Cerebellar nuclear complex (tissue), 1 donor: ENCODE measurements around the gene CNTN5.

Experiments used
- DNase-seq, 2 experiments: peaks; one replicate each; lab custom pipeline; 2025; lab: John Stamatoyannopoulos, UW

The CNTN5 gene

DNA sequence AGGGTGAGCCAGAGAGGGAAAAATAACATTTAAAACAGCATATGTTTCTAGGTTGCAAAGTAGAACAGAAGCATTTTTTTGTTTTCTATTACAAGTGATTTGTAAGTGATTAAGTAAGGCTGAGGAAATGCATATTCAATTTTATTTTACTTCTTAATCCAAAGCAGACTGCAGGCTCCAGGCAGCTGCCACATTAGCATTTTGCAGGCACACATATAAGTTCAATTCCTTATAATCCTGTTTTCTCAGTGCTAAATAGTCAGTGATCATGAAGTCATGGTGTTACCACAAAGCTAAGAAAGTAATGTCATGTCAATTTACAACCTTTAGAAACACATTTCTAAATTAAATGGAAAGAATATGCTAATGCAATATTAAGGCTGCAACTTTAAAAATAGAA is 149.8 kb downstream of the CNTN5 start:
- DNase-seq = no peak

DNA sequence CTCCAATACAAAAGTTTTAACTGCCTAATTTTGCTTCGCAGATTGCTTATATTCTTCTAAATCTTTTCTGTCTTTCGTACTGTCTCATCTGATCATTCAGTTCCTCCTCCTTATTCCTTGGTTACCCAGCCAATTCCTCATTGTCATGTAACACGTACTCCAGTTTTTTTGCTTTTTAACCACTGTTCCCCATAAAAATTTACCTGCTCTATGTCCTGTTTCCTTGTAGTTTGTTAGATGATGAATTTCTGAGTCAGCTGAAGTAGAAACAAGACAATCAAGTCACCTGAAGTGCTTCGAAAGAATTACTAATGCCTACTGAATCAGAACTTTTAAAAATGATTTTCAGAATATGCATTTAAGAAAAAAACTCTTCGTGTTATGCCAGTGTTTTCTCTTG is 150.6 kb downstream of the CNTN5 start:
- no peak for DNase-seq

DNA sequence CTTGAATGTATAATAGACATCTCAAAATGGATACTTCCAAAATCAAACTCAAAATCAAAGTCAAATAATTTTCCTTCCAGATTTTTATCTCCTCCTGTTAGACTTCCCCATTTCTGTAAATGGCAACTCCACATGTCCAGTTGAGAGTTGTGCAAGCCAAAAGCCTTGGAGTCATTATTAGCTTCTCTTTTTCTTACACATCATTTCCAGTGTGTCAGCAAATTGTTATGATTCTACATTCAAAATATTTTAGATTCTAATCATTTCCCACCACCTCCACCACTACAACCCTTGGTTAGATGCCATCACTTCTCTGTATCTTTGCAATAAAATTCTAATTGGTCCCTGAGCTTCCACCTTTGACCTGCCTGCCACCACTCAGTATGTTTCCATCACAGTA is 155.7 kb downstream of the CNTN5 start:
- no peak for DNase-seq

DNA sequence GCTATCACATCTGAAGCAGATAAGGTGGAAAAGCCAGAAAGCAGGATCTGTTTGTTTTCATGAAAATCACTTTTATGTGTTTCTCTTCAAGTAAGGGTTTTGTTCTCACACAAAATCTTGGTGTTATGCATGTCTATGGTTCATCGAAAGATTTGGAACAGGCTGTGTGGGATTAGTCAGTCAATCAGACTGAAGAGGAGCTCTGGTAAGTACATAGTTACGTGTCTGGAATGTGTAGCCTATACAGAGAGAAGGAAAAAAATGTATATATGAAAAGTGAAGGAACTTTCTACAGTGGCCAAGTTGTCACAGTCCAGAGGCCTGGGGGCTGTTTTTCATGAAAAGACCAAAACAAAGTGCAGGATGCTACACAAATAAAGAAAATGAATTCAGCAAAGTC is 156.7 kb downstream of the CNTN5 start:
- DNase-seq = no peak

DNA sequence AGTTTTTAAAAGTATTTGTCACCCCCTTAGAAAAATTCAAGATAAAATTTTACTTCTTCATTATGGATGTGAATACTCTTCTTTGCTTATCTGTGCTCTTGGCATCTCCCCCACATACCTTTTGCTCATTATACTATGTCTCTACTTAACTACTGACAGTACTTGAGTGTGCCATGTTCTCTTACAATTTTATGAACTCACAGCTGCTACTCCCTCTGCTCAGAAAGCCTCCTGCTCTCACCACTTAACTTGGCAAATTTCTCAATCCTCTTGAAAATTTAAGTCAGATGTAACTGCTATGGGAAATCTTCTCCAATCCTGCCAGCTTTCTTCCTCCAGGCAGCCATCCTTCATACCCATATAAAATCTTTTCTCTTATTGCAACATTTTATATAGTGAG is 163.4 kb downstream of the CNTN5 start:
- no peak for DNase-seq

DNA sequence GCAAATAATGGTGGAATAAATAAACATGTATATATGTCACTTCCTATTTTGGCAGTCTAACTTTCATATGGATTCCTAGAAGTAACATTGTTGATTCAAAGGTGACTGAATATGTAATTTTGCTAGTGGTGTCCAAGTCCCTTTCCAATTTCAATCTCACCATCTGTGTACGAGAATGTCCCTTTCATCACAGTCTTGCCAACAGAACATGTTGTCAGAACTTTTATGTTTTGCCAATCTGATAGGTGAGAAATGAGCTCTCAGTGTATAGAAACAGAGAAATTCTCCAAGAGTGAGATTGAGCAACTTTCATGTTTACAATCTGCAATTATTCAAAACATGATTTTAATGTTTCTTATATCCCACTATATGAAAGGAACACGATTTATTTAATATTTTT is 167.5 kb downstream of the CNTN5 start:
- no peak for DNase-seq

DNA sequence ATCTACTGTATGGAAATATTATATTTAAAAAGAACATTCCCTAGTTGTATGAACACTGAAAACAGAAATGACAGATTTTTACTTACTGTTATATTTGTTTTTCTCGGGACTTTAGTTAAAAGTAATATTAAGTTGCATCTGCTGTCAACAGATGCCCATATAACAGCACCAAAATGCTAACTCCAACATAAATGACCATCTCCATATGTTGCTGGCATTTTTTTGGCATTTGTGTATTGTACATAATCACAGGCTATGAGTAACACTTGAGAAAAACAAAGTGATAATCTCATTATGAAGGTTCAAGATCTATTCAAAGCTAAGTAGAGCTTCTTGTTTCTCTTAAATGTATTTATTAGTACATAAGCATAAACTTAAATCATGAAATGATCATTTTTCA is 172.0 kb downstream of the CNTN5 start:
- DNase-seq = no peak

DNA sequence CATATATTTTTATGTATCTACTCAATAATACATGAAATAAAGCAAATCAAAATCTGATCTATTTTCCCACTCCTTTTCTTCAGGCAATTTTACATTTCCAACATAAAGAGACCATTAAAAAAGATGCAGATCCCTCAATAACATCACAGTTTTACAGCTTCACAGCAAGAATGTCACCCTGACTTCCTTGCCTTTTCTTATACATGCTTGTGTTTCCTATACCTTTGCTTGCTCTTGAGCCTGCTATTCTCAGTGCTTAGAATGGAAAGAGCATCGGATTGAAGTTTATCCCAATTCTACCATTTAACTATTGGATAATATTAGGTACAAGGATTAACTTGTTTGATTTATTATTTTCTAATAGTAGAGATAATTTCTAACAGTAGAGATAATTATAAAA is 176.7 kb downstream of the CNTN5 start:
- DNase-seq = no peak

DNA sequence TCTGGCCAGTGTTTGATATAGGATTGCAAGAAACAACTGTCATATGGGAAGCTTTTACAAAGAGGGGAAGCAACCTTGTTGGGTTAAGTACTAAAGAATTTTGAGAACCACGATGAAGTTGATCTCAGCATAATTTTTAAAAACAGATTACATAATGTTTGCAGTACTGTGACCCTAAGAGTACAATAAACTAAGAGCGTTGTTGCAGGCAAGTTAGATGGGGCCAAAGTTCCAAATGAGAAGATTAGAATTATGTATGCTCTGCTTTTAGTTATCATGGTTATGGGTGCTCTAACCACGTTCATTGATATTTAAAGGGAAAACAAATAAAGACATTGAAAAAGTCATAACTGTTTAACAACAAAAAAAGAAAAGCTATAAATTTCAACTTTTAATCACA is 177.5 kb downstream of the CNTN5 start:
- no peak for DNase-seq

DNA sequence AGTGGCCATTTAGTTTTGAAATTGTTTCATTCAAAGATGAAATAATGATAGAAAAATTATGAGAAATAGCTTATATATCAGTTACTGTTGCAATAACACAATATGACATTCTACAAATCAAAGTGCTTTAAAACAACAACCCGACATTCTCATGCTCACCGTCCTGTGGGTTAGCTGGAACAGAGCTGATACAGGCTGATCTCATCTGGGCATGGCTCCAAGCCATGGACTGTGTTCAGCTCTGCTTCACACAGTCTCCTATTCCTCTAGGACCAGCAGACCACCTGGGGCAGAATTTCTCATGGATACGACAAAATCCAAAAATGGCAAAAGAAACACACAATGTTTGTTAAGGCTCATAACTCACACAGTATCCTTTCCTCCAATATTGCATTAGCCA is 178.6 kb downstream of the CNTN5 start:
- no peak for DNase-seq

DNA sequence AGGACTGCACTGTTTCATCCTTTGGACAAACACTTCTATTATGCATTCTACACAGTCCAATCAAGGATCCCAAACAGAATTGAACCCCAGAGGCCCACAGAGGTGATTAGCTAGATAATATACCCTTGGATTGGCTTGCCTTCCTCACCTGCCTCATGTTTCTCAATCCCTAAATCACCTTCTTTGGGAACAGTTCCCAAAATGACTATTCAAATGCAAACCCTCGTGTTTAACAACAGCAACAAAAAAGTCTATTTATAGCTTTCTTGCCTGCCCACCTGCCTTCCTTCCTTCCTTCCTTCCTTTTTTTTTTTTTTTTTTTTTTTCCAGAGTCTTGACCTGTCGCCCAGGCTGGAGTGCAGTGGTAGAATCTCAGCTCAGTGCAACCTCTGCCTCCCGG is 180.0 kb downstream of the CNTN5 start:
- DNase-seq = no peak

DNA sequence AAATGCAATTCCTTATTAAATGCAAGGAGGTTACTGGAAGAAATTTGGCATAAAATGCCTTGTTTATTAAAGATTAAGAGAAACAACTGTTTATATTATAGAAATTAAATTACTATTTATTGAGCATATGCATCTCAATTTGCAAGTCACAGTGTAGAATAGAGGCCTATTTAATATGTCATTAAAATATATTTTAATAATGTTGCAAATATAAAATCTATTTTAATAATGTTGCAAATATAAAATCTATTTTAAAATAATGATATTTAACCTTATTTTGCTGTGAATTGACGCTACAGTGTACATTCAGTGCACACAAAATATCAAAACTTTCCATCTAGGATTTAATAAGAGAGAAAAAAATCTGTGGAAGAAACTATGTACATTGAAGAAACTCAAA is 188.1 kb downstream of the CNTN5 start:
- no peak for DNase-seq

DNA sequence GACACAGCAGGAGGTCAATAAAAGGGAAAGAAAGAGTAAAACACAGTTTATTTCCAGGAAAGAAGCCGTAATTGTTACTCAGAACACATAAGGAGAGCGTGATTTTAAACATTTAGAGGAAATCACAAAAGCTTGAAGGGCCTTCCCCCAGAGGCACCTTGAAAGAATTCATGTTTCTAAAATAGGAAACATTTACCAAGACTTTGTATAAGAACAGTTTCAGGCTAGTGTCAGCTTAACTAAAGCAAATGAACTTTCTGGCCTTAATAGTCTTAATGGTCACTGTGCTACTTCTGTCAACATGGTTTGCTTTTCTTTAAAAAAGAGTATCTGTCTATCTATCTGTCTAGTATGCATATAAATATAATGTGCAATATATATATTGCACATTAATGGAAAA is 208.8 kb downstream of the CNTN5 start:
- DNase-seq = no peak

DNA sequence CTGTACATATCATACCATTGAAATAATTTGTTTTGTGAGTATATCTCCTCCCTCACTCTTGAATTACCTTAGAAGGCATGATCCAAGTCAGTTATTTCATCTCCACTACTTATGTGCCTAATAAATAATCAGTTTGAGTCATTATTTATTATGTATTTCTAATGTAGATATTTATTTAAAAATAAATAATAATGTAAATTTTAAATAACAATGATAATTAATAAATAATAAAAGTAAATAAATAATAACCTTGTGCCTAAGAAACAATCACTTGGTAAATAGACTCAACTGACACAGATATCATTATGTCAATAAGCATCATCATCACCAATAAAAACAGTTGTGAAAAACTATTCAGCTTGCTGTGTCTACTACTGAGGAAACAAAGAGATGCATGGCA is 213.8 kb downstream of the CNTN5 start:
- no peak for DNase-seq

DNA sequence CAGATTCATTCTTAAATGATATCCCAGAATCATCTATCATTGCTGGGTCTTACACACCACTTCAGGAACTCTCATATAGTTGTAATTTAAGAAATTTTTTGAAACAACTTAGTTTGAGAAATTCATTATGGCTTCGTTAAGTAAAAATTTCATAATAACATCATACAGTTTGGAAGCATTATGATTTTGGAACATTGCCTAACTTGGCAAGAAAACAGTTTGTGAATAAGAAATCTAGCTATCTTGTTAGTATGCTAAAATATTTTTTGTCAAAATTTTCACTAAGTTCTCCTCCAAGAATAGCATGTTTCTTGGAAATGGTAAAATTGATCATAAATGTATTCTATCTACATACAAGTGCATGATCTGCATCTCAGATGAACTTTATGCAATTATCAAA is 217.7 kb downstream of the CNTN5 start:
- DNase-seq = no peak

DNA sequence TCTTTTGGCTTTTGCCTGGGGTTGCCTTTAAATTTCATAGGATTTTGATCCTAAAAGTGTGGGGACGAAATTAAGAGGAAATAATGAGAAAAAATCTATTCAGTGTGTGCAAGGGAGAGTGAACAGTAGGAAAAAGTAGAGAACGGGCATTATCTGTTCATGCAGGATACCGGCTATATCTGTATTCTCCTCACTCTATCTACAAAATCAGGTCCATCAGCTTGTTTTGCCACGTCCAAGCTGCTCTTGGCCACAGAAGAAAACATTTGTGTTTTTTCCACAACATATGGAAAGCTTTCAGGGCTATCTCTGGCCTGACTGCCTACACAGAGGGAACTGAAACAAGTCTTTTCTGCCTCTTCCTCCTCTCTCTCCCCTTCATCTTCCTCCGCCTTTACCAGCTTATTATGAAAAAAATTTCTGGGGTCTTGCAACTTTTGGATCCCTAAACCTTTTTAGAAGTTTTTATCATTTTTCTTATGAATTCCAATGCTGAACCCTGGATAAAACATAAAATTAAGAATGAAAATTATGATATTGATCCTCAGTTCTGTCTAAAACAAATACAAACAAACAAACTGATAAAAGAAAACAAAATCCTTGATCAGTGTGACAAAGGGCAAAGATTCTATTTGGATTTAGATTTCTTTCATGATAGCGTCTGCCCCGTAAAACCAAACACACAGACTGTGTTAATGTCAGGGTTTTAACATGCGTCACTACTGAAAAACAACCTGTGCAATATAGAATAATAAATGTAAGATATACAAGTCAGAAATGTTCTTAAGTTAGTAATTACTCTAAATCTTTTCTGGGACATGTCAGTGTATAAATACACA is 219.7 kb downstream of the CNTN5 start:
- DNase-seq = no peak

DNA sequence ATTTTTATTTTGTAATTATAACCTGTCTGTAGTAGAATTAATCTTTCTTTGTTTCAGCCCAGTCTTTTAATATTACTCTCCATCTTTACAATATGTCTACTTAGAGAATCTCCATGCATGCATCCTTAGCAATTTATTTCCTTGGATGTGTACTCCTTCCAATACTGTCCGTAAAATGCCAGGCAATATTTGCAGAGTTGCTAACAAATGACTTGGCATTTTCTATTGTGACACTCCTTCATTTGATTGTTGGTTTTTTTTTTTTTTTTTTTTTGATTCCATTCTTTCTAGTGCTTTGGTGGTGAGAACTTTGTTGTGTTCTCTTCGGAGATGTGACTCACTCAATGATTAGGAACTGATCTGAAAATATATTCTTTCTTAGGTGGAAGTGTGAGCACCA is 220.3 kb downstream of the CNTN5 start:
- no peak for DNase-seq

DNA sequence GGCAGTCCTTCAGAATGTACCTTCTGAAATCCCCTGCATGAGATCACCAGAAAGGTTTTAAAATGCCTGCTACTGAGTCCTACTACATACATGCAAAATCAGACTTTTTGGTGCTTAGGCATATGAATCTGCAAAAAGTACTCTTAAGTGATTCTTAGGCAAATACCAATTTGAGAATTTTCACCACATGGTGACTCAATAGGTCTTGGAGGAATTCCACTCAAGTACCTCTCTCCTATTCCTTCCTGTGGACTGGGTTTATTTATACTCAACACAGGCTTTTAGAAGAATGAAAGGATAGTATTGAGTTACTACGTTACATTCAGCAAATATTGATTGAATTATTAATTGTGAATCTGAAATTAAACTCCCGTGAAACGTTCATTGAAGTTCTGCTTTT is 223.9 kb downstream of the CNTN5 start:
- no peak for DNase-seq

DNA sequence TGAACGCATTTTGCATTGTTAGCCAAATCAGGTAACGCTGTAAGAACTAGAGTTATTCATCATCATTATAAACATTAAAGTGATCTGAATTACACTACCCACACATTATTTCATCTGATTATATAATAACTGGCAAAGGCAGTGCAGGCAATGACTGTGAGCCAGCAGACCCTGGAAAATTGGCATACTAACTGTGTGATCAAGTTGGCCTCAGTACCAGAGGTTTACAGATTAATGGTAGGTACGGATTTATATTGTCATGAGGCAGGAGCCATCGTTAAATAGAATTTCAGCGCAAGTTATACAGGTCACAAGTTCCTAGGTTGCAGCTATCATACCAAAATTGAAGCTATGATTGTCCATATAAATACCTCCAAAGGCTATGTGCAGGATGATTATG is 225.4 kb downstream of the CNTN5 start:
- DNase-seq = no peak

DNA sequence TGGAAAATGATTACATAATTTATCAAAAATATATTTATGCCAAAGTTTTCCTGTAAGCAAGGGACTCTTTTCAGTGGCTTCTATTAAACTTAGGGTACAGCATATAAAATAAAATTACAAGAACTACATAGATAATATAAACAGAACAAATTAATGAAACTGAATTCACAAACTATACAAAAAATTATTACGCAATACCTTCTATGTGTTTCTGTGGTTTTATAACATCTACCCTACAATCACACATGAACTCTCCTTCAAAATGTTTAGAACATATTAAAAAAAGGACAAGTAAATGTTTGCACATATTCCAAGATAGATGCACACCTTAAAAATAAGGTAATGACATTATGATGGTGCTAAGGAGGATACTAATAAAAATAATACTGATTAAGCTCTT is 235.9 kb downstream of the CNTN5 start:
- DNase-seq = no peak

DNA sequence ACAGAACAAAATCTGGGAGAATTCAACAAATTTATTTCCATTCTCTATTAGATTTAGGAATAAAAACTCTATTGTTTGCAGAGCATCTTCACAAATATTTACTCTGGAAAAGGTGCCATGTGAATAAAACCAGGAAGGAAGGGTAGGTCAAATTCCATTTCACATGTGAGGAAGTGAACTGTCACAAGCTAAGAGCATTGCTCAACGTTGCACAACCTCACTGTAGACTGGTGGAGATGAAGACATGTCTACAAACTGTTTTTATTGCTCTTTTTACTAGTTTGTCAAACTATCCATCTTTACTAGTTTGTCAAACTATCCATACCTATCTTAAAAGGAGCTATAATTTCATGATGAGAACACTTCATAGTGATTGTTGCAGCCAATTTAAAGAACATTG is 236.4 kb downstream of the CNTN5 start:
- no peak for DNase-seq

DNA sequence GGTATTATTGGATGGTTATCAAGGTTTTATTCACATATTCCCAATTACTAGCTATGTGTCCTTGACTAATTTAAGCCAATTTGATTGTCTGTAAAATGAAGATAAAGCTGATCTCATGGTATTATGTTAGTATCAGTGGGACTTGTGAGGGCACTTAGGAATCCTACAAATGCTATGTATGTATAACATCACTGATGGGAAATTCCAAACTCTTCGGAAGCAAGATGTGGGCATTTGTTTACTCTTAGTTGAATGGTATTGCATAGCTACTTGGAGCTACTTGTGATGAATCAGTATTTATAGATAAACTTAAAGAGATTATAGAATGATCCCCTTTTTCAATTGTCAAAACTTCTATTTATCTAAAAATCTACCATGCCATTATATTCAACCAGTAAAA is 239.9 kb downstream of the CNTN5 start:
- DNase-seq = no peak

DNA sequence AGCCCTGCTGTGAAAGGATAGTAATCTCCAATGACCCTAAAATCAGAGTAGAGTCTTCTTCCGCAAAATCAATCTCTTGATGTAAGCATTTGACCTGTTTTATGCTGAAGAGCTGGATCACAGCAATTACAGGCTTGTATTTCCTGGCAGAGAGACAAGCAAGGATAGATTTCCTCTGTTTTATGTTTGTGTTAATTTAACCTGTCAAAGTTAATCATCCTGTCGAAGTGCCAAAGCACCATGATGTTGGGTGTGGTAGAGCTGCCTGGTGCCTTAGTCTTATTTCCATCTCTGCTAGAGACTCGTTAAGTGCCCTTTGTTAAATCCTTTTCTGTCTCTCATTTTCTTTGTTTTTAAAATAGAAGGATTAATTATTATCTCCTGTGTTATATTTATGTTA is 248.1 kb downstream of the CNTN5 start:
- no peak for DNase-seq

DNA sequence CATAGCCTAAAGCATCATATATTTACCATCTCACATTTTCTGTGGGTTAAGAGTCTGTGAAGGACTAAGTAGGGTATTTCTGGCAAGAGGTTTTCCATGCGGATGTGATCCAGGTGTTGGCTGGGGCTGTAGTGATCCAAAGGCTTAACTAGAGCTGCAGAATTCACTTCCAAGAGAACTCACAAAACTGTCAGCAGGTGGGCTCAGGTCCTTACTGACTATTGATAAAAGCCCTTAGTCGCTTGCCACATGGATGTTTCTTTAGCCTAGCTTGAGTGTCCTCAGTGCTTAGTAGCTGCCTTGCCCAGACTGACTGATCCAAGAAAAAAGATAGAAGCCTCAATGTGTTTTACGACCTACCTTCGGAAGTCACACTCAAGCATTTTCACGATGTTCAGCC is 250.8 kb downstream of the CNTN5 start:
- DNase-seq = no peak

DNA sequence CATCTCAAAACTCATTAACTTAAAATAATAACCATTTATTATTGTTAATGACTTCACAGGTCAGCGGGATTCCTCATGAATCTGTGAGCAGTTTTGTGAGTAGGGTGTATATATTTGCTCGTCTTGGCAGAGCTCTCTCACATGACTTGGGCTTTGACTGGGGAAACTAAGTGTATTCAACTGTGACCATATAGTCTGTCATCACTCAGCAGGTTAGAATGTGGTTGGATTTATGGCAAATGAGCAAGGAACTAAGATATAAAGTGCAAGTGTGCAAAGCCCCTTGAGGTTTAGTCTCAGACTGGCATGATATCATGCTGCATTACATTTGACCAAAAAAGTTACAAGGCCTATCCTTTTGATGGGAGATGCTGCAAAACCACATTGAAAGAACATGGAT is 254.8 kb downstream of the CNTN5 start:
- DNase-seq = no peak
